Naive thymus-derived CD4-positive, alpha-beta T cell (primary cell): ENCODE measurements around the gene PCDHB14. TPM values are rescaled to one million over a fixed set of nuclear protein-coding genes. Genes with fewer than 3 reads are reported as not detected.
"Not testable (repeated sequence)": the region's sequence is repeated elsewhere in the genome, so short reads cannot be mapped to it uniquely, and the experiment has no call there.

Experiments used
- ATAC-seq: fragments of 150-1000 bp; cut with Tn5 transposase; 2 replicates; pipeline ENCODE4 v1.10.0; 2021; ENCODE audit warnings: mild to moderate bottlenecking, moderate library complexity
- CTCF ChIA-PET: fragments of 350-600 bp; sonication (Branson Sonifier 250); formaldehyde crosslinking; loops from one replicate; lab custom pipeline; 2021; ENCODE audit warnings: antibody characterized with exemption; lab: Charles Lee
- POLR2A ChIA-PET: fragments of 350-600 bp; sonication (Branson Sonifier 250); formaldehyde crosslinking; loops from one replicate; lab custom pipeline; 2021; ENCODE audit warnings: antibody characterized with exemption, inconsistent platforms; lab: Charles Lee
- DNase-seq, 9 donors: peaks; one replicate each; pipeline versions ENCODE4 v3.0.0 to v3.0.0-alpha.2; 2020 to 2022; ENCODE audit warnings: mixed read lengths in 1 of 9
- H3K27ac ChIP-seq: one replicate; pipeline ENCODE4 v1.7.0; 2013; ENCODE audit warnings: mild to moderate bottlenecking, low read depth, low read length, moderate library complexity
- H3K27me3 ChIP-seq, 2 donors: one replicate each; pipeline ENCODE4 v1.7.0; 2013; ENCODE audit warnings: low read length in 2 of 2, mild to moderate bottlenecking in 2 of 2, moderate library complexity in 2 of 2; ENCODE audit not compliant: control insufficient read depth in 2 of 2, insufficient read depth in 2 of 2
- H3K36me3 ChIP-seq, 3 experiments: 1 replicate in 2 of 3; 2 replicates in 1 of 3; pipeline ENCODE4 v1.7.0; 2013; ENCODE audit warnings: low read length in 3 of 3, mild to moderate bottlenecking in 3 of 3, moderate library complexity in 1 of 3; ENCODE audit not compliant: insufficient read depth in 3 of 3, control insufficient read depth in 2 of 3
- H3K4me1 ChIP-seq, 2 donors: one replicate each; pipeline ENCODE4 v1.7.0; 2013; ENCODE audit warnings: low read length in 2 of 2, mild to moderate bottlenecking in 2 of 2, moderate library complexity in 1 of 2; ENCODE audit not compliant: control insufficient read depth in 2 of 2, insufficient read depth in 2 of 2
- H3K4me3 ChIP-seq: 2 replicates; pipeline ENCODE4 v1.7.0; 2013; ENCODE audit warnings: mild to moderate bottlenecking, low read length
- H3K9me3 ChIP-seq, 3 experiments: 1 replicate in 2 of 3; 2 replicates in 1 of 3; pipeline ENCODE4 v1.7.0; 2013; ENCODE audit warnings: low read length in 3 of 3; ENCODE audit not compliant: control insufficient read depth in 2 of 3
- H3K27ac Mint-ChIP-seq, 9 donors: one replicate each; pipeline ENCODE4 v1.8.0; 2020 to 2022; ENCODE audit warnings: mixed read lengths in 9 of 9, mild to moderate bottlenecking in 8 of 9, moderate library complexity in 5 of 9, inconsistent platforms in 2 of 9
- H3K27me3 Mint-ChIP-seq, 5 donors: one replicate each; pipeline ENCODE4 v1.8.0; 2021 to 2022; ENCODE audit warnings: mixed read lengths in 5 of 5, mild to moderate bottlenecking in 1 of 5
- H3K36me3 Mint-ChIP-seq, 5 donors: one replicate each; pipeline ENCODE4 v1.8.0; 2020 to 2022; ENCODE audit warnings: mixed read lengths in 5 of 5, mild to moderate bottlenecking in 3 of 5, inconsistent platforms in 1 of 5
- H3K4me1 Mint-ChIP-seq, 7 donors: one replicate each; pipeline ENCODE4 v1.8.0; 2020 to 2022; ENCODE audit warnings: mixed read lengths in 7 of 7, mild to moderate bottlenecking in 3 of 7, inconsistent platforms in 1 of 7
- H3K4me3 Mint-ChIP-seq, 10 donors: one replicate each; pipeline ENCODE4 v1.8.0; 2020 to 2022; ENCODE audit warnings: mild to moderate bottlenecking in 10 of 10, mixed read lengths in 10 of 10, moderate library complexity in 6 of 10, inconsistent platforms in 2 of 10
- H3K9me3 Mint-ChIP-seq, 11 donors: one replicate each; pipeline ENCODE4 v1.8.0; 2020 to 2022; ENCODE audit warnings: mixed read lengths in 11 of 11, mild to moderate bottlenecking in 4 of 11, inconsistent platforms in 1 of 11, moderate library complexity in 1 of 11
- intact Hi-C, 2 donors: fragments of 100-400 bp; cut with micrococcal nuclease; formaldehyde crosslinking; loops; one replicate each; pipeline ENCODE4 v1.15.1; 2023
- polyA plus RNA-seq, 2 donors: library from polyadenylated mRNA; unstranded; fragments of 300-500 nt; fragmentation: Illumina TruSeq; gene quantifications; one replicate each; pipeline ENCODE4 v1.2.3, GENCODE V29; 2021
- total RNA-seq, 6 experiments: library from RNA in 5 of 6; stranded (reverse) in 5 of 6; gene quantifications; 1 replicate in 5 of 6; 2 replicates in 1 of 6; pipeline ENCODE4 v1.2.3 and lab custom pipeline; 2021 to 2026

Gene PCDHB14
- total and polyA plus RNA-seq, 7 experiments from 2014 or later, result not detected

DNA sequence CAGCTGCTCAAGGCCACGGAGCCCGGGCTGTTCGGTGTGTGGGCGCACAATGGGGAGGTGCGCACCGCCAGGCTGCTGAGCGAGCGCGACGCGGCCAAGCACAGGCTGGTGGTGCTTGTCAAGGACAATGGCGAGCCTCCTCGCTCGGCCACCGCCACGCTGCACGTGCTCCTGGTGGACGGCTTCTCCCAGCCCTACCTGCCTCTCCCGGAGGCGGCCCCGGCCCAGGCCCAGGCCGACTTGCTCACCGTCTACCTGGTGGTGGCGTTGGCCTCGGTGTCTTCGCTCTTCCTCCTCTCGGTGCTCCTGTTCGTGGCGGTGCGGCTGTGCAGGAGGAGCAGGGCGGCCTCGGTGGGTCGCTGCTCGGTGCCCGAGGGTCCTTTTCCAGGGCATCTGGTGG lies 34.0 kb upstream of the PCDHB14 start:
- POLR2A ChIA-PET, H3K27ac ChIP-seq, H3K4me1 ChIP-seq, H3K36me3 ChIP-seq, H3K27me3 ChIP-seq, H3K9me3 ChIP-seq, DNase-seq, H3K4me3 Mint-ChIP-seq, ATAC-seq, H3K4me3 ChIP-seq, CTCF ChIA-PET, H3K27ac Mint-ChIP-seq: not testable (repeated sequence)
- H3K4me1 Mint-ChIP-seq, result peaks cover 0 to 12% (median 5%) of the 10 kb centered on the region in 7 donors
- H3K9me3 Mint-ChIP-seq, result peaks cover 9 to 81% (median 45%) of the 10 kb centered on the region in 11 donors
- intact Hi-C loops, result loop anchor here in 1 of 2 donors (5.0 kb wide), 1 partner anchor 373 kb away; no protein-coding TSS in a partner anchor
- peaks cover 0 to 34% (median 19%) of the 10 kb centered on the region in 5 donors for H3K36me3 Mint-ChIP-seq
- peaks cover 3 to 86% (median 73%) of the 10 kb centered on the region in 5 donors for H3K27me3 Mint-ChIP-seq

DNA sequence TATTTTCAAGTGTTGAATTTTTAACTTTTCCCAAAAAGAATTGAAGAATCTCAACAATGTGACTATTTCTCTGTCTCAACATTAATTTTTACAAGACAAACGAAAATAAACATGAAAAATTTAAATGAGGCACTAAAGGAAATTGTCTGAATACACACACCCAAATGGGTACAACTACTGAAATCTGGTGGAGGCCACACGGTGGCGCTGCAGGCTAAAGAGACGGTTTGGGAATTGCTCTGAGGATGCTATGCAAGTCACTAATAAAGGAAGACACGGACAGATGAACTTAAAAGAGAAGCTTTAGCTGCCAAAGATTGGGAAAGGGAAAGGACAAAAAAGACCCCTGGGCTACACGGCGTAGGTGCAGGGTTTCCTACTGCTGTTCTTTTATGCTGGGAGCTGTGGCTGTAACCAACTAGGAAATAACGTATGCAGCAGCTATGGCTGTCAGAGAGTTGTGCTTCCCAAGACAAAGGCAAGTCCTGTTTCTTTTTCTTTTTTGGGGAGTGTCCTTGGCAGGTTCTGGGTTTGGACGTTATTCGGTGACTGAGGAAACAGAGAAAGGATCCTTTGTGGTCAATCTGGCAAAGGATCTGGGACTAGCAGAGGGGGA lies 30.9 kb upstream of the PCDHB14 start, which contains the start of gene PCDHB10:
Gene PCDHB10 (plus strand): TSS at position 244 of the 616 bp plus-strand sequence. CDS start 200 bp downstream, at position 444.
- no peak within 1 kb of the TSS for H3K27ac Mint-ChIP-seq
- CTCF ChIA-PET, result no interaction called here
- H3K4me3 Mint-ChIP-seq, result peak within 1 kb of the TSS in 4 of 10 donors; percentile 11 to 46 (median 21)
- peaks cover 0 to 5% (median 3%) of the 10 kb centered on the region in 7 donors for H3K4me1 Mint-ChIP-seq
- H3K27me3 ChIP-seq, result no peaks in the 10 kb centered on the region
- H3K9me3 Mint-ChIP-seq, result peaks cover 6 to 84% (median 44%) of the 10 kb centered on the region in 11 donors
- peaks cover 3 to 81% (median 58%) of the 10 kb centered on the region in 5 donors for H3K27me3 Mint-ChIP-seq
- ATAC-seq (no peak), DNase-seq (no peak)
- peaks cover 0 to 10% (median 0%) of the 10 kb centered on the region in 3 experiments for H3K9me3 ChIP-seq
- intact Hi-C loops, result no loop called here
- no peak within 1 kb of the TSS for H3K4me3 ChIP-seq
- POLR2A ChIA-PET, result no interaction called here
- peaks cover 0 to 36% (median 13%) of the 10 kb centered on the region in 5 donors for H3K36me3 Mint-ChIP-seq
- H3K4me1 ChIP-seq, result no peaks in the 10 kb centered on the region
- no peaks in the 10 kb centered on the region for H3K36me3 ChIP-seq
- H3K27ac ChIP-seq, result no peak within 1 kb of the TSS

DNA sequence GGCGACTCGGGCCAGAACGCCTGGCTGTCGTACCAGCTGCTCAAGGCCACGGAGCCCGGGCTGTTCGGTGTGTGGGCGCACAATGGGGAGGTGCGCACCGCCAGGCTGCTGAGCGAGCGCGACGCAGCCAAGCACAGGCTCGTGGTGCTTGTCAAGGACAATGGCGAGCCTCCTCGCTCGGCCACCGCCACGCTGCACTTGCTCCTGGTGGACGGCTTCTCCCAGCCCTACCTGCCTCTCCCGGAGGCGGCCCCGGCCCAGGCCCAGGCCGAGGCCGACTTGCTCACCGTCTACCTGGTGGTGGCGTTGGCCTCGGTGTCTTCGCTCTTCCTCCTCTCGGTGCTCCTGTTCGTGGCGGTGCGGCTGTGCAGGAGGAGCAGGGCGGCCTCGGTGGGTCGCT lies 28.8 kb upstream of the PCDHB14 start:
- H3K4me1 ChIP-seq, H3K4me3 Mint-ChIP-seq, H3K27me3 ChIP-seq, ATAC-seq, POLR2A ChIA-PET, H3K36me3 ChIP-seq, H3K4me1 Mint-ChIP-seq, H3K4me3 ChIP-seq, intact Hi-C loops, DNase-seq, H3K27ac ChIP-seq, CTCF ChIA-PET, H3K27ac Mint-ChIP-seq: not testable (repeated sequence)
- H3K9me3 ChIP-seq, result peaks cover 0 to 12% (median 0%) of the 10 kb centered on the region in 3 experiments
- H3K9me3 Mint-ChIP-seq, result peaks cover 6 to 88% (median 48%) of the 10 kb centered on the region in 11 donors
- H3K27me3 Mint-ChIP-seq, result peaks cover 0 to 83% (median 62%) of the 10 kb centered on the region in 5 donors
- H3K36me3 Mint-ChIP-seq, result peaks cover 0 to 39% (median 9%) of the 10 kb centered on the region in 5 donors

DNA sequence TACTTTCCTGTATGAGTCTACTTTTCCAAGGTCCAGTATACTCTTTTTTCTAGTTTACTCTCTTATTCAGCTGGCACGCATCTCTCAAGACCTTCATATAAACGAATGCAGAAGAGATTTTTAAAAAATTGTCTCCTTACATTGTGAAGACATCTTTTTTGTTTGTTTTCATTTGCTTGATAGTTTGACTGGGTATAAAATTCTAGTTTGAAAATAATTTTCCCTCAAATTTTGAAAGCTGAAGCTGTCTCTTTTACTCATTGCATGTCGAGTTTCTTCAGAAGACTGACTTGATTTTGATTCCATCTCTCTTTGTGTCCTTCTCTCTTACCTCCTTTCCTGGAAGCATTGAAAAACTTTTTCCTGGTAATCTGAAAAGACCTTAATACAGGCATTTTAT lies 26.8 kb upstream of the PCDHB14 start:
- peak overlapping the region in 1 of 9 donors; percentile 25 for H3K27ac Mint-ChIP-seq
- H3K27me3 Mint-ChIP-seq, result peaks cover 0 to 79% (median 65%) of the 10 kb centered on the region in 5 donors
- H3K9me3 Mint-ChIP-seq, result peaks cover 6 to 88% (median 49%) of the 10 kb centered on the region in 11 donors
- CTCF ChIA-PET, result no interaction called here
- H3K4me3 Mint-ChIP-seq, result no peak overlapping the region
- peaks cover 0 to 5% (median 0%) of the 10 kb centered on the region in 7 donors for H3K4me1 Mint-ChIP-seq
- no peaks in the 10 kb centered on the region for H3K27me3 ChIP-seq
- no peak overlapping the region for H3K4me3 ChIP-seq
- H3K9me3 ChIP-seq, result peaks cover 0 to 18% (median 0%) of the 10 kb centered on the region in 3 experiments
- DNase-seq (no peak), ATAC-seq (no peak)
- POLR2A ChIA-PET, result no interaction called here
- peaks cover 0 to 53% (median 9%) of the 10 kb centered on the region in 5 donors for H3K36me3 Mint-ChIP-seq
- no peaks in the 10 kb centered on the region for H3K36me3 ChIP-seq
- no peaks in the 10 kb centered on the region for H3K4me1 ChIP-seq
- intact Hi-C loops, result no loop called here
- H3K27ac ChIP-seq, result no peak overlapping the region

DNA sequence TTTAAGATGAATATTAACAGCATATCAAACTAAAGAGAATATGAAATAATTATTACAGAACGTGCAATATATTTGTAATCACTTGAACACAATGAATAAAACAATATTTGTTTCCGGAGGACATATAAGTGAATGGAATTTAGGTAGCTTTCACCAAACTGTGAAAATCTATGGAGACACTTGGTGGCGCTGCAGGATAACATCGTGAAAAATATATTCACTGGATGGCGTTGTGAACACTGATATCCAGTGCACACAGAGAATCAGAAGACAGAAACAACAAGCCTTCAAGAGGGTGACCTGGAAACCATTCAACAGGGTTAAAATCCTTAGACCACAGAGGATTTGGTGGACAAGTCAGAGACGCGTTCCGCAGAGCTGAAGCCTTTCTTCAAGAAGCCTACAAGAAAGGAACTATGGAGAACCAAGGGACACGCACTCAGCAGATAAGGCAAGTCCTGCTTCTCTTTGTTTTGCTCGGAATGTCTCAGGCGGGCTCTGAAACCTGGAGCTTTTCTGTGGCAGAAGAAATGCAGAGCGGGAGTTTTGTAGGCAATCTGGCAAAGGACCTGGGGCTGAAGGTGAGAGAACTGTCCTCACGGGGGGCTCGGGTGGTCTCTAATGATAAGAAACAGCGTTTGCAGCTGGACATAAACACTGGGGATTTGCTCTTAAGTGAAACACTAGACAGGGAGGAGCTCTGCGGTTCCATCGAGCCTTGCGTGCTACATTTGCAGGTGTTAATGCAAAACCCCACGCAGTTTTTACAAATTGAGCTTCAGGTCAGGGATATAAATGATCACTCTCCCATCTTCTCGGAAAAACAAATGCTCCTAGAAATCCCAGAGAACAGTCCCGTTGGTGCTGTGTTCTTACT lies 23.5 kb upstream of the PCDHB14 start, which contains the start of gene PCDHB11:
Gene PCDHB11 (plus strand): TSS at position 269 of the 877 bp plus-strand sequence. CDS start 148 bp downstream, at position 417.
- POLR2A ChIA-PET, result no interaction called here

DNA sequence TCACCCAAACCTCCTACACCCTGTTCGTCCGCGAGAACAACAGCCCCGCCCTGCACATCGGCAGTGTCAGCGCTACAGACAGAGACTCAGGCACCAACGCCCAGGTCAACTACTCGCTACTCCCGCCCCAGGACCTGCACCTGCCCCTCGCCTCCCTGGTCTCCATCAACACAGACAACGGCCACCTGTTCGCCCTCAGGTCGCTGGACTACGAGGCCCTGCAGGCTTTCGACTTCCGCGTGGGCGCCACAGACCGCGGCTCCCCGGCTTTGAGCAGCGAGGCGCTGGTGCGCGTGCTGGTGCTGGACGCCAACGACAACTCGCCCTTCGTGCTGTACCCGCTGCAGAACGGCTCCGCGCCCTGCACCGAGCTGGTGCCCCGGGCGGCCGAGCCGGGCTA lies 22.0 kb upstream of the PCDHB14 start:
- CTCF ChIA-PET, H3K27ac Mint-ChIP-seq, POLR2A ChIA-PET, H3K4me1 ChIP-seq, DNase-seq, H3K27me3 ChIP-seq, H3K36me3 ChIP-seq, ATAC-seq, H3K27ac ChIP-seq, H3K4me1 Mint-ChIP-seq, intact Hi-C loops, H3K4me3 ChIP-seq: not testable (repeated sequence)
- peaks cover 0 to 18% (median 0%) of the 10 kb centered on the region in 3 experiments for H3K9me3 ChIP-seq
- peaks cover 0 to 88% (median 43%) of the 10 kb centered on the region in 11 donors for H3K9me3 Mint-ChIP-seq
- H3K4me3 Mint-ChIP-seq, result peak overlapping the region in 1 of 10 donors; percentile 58
- peaks cover 0 to 42% (median 3%) of the 10 kb centered on the region in 5 donors for H3K36me3 Mint-ChIP-seq
- H3K27me3 Mint-ChIP-seq, result peaks cover 0 to 80% (median 60%) of the 10 kb centered on the region in 5 donors

More for the DNA sequence above, 23.5 kb upstream of the PCDHB14 start, which contains the start of gene PCDHB11:
- Mint-ChIP-seq H3K36me3 (peaks cover 0 to 48% (median 3%) of the 10 kb centered on the region in 5 donors), H3K27ac (no peak within 1 kb of the TSS), H3K4me1 (no peaks in the 10 kb centered on the region), H3K9me3 (peaks cover 0 to 87% (median 44%) of the 10 kb centered on the region in 11 donors), H3K27me3 (peaks cover 0 to 77% (median 57%) of the 10 kb centered on the region in 5 donors), H3K4me3 (no peak within 1 kb of the TSS)
- H3K4me3 ChIP-seq, result no peak within 1 kb of the TSS
- intact Hi-C loops, result no loop called here
- DNase-seq (no peak), ATAC-seq (no peak)
- H3K27me3 ChIP-seq, result no peaks in the 10 kb centered on the region
- no peaks in the 10 kb centered on the region for H3K36me3 ChIP-seq
- CTCF ChIA-PET, result no interaction called here
- H3K27ac ChIP-seq, result no peak within 1 kb of the TSS
- peaks cover 0 to 21% (median 0%) of the 10 kb centered on the region in 3 experiments for H3K9me3 ChIP-seq
- no peaks in the 10 kb centered on the region for H3K4me1 ChIP-seq
